IPS DF 4.7 (cell line): Measurements from ENCODE around the gene C1QTNF6.

Experiments used
- DNase-seq: peaks from one replicate; pipeline ENCODE4 v3.0.0-alpha.2; 2013; ENCODE audit warnings: low spot score; ENCODE audit errors: extremely low read depth

C1QTNF6 gene

GRCh38 chr22:37141971-37142370, 46.1 kb downstream of the C1QTNF6 start:
- no peak for DNase-seq

DNA sequence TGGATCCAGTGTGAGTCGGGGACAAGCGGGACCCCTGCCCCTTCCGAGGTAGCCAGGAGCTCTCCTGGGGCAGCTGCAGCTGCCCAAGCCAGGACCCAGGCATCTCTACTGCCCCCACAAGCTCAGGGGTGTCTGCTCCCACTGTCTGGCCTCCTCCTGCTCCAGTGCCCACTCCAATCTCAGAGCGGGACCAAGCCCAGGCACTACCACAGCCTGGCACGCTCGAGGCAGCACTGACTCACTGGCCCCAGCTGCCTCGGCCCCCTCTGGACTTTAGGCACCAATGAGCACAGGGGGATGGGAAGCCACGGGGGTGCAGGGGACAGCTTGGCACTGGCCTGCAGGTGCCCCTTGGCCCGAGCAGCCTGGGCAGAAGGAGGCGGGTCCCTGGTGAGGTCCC, 46.6 kb downstream of the C1QTNF6 start:
- no peak for DNase-seq

- DNase-seq: no peak
These were observed 47.2 kb downstream of the C1QTNF6 start for GRCh38 chr22:37140686-37141323.

GRCh38 chr22:37139762-37140161, 48.3 kb downstream of the C1QTNF6 start:
- no peak for DNase-seq

GRCh38 chr22:37138849-37139561, 49.0 kb downstream of the C1QTNF6 start:
- DNase-seq: no peak

DNA sequence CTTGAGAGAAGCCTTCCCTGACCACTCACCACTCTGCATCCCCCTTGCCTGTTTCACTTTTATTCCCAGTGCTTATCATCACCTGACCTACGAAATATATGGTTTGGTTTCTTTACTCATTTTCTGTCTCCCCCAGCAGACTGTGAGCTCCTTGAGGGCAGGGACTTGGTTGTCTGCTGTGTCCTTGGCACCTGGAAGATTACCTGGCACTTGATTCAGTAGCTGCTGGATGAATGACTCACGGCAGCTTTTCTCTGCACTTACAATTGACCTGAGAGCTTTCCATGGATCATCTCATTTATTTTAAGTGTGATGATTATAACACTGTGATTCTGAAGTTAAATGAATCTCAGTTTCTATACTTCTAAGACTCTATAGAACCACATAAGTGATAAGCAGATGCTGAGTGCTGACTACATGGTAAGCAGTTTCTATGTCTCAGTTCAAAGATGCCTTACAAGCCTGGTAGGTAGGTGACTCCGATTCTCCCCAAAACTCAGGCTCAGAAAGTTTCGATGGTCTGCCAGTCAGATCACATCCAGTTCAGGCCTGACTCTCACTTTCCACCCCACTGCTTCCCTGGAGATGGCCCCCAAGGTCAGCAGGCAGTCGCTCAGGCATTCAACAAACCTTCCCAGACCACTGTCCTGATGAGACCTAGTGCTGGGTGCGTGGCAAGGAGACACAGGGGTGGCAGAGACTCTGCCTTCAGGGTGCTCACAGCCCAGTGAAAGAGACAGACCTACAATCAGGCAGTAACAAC, 50.0 kb downstream of the C1QTNF6 start:
- DNase-seq: no peak

DNA sequence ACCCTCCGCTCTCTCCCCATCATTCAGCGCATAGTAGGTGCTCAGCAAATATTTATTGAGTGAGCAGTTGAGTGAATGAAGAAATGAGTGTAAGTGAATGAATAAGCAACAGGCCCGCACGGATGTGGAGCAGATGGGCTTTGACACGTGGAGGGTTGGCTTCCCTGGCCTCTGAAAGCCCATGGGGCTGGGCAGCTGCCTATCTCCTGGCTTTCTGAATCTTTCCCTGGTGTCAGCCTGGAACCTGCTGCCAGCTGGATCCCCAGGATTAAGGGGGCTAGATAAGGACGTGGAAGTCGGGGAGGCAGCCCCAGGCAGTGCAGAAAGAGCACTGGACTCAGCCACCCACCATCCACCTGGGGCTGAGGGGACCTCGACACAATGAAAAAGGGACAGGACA, 50.9 kb downstream of the C1QTNF6 start:
- no peak for DNase-seq

- DNase-seq: no peak
These were observed 53.0 kb downstream of the C1QTNF6 start for GRCh38 chr22:37135023-37135422.

DNA sequence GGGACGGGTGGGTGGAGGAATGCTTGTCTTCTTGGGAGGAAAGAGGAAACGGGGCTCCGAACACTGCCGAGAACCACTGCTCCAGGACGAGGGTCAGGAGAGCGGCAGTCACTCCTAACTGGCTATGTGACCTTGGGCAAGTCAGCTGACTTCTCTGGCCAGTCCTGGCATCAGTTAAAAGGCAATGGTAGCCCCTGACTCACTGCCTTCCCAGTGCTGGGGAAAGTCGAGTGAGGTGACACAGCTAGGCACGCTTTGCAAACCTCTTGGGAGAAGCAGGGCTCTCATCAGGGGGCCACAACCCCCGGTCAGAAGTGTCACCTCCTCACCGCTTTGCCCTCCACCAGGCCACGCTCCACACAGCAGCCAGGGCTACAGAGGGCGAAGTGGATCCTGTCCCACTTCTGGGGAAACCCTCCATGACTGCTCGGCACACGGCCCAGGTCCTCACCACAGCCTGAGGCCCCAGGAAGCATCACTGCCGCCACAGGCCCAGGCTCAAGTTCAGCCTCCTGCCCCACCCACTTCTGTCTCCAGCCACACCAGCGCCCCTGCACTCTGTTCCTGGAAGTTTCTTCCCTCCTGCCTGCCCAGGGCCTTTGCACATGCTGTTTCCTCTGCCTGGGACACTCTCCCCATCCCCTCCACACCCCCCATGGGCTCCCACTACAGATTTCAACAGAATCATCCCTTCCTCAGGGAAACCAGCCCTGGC, 54.6 kb downstream of the C1QTNF6 start:
- DNase-seq: no peak

DNA sequence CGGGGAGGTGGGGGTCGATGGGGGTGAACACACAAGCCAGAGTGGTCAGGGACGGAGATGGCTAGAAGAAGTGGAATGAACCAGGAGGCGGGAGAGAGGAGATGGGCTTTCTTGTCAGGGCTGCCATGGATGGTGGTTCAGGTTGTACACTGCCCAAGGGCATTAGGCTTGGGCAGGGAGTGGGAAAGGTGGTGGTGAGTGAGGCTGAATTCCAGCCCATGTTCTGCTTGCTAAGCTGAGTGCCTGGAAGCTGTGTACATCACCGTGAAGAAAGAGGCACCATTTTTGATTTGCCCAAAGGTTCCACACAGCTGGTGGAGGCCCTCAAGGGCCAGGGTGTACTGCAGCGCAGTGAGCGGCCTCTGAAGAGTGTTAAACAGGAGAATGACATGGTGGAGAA, 55.3 kb downstream of the C1QTNF6 start:
- DNase-seq: no peak
